ENCODE results near the gene SMPD3. TPM values are rescaled to one million over a fixed set of nuclear protein-coding genes. Genes with fewer than 3 reads are reported as not detected.

SMPD3 gene
- total and polyA plus RNA-seq, 2 donors (not counting 3 experiments of a cell fraction or from before 2014, with no cell fraction given), result not detected

DNA sequence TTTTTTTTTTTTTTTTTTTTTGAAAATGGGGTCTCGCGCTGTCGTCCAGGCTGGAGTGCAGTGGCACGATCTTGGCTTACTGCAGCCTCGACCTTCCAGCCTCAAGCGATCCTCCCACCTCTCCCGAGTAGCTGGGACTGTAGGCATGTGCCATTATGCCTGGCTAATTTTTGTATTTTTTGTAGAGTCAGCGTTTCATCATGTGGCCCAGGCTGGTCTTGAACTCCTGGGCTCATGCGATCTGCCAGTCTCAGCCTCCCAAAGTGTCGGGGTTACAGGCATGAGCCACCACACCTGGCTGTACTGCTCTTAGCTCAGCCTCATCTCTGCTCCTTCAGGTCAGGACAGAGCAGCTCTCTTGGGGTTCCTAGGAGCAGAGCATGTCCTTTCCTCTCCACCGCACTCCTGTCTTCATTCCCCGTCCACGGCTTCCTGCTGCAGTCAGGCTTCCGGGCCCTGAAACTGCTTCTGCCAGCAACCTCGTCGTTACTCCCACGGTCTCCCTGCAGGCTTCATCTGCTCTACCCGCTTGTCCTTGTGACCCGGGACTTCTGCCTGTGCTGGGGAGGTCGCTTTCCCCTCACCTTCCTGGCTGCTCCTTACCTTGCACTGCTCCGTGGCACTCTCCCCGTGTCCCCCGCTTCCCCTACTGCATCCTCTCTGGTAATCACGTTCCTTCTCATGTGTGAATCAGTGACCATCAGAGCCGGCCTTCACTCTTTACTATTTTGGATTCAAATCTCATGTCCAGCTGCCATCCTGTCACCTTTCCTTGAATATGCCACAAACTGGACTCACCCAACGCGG lies 99.5 kb downstream of the SMPD3 start:
- POLR2A ChIA-PET, result no interaction called here
- CTCF ChIA-PET, result interaction anchor here (0.7 kb wide), 1 partner anchor 24 kb away, joined by 4 read pairs; no protein-coding TSS in a partner anchor
- H3K27ac ChIP-seq (ENCODE audit: insufficient read depth, low read depth, low read length), result no peak overlapping the region
- H3K4me1 ChIP-seq (ENCODE audit: control insufficient read depth, extremely low read depth, insufficient read depth, low read length), result no peaks in the 10 kb centered on the region
- H3K79me2 ChIP-seq (ENCODE audit: control insufficient read depth, insufficient read depth, low read length), result no peaks in the 10 kb centered on the region
- no peak overlapping the region for H3K4me3 ChIP-seq (replicated peaks in 1 of 3; ENCODE audit: insufficient read depth in 1 of 3, low read depth in 1 of 3, low read length in 3 of 3)
- no peak overlapping the region for H3K4me2 ChIP-seq (ENCODE audit: insufficient read depth, low read length)
- peaks cover 3 to 49% of the 10 kb centered on the region in 2 experiments for H3K36me3 ChIP-seq (ENCODE audit: control insufficient read depth in 2 of 2, extremely low read depth in 1 of 2, insufficient read depth in 2 of 2, low read length in 2 of 2)
- dilution Hi-C loops (cut with MboI; ENCODE audit: extremely low pct_ligation_motif_present, low sequenced_read_pairs), result no loop called here
- H3K9me1 ChIP-seq (replicated peaks; ENCODE audit: control insufficient read depth, extremely low read depth, insufficient read depth, low read length), result no peaks in the 10 kb centered on the region
- no peaks in the 10 kb centered on the region for H4K20me1 ChIP-seq (replicated peaks; ENCODE audit: control insufficient read depth, extremely low read depth, insufficient read depth, low read length)
- no peak overlapping the region for H3K9ac ChIP-seq (replicated peaks; ENCODE audit: extremely low read depth, insufficient read depth, low read length)
- no TSS peak for BruUV-seq (replicated peaks)
- intact Hi-C loops (cut with micrococcal nuclease), result no loop called here
- no peaks in the 10 kb centered on the region for H3K27me3 ChIP-seq (ENCODE audit: control insufficient read depth in 2 of 2, insufficient read depth in 2 of 2, low read length in 2 of 2)
- H2AFZ ChIP-seq (ENCODE audit: low read depth, low read length), result no peak overlapping the region
- TF ChIP-seq JUN (IDR thresholded peaks at IDR 0.05; ENCODE audit: borderline replicate concordance, insufficient read depth, insufficient read length, low read depth), result no peak
- no peak for TF ChIP-seq EZH2 (IDR thresholded peaks at IDR 0.05; ENCODE audit: borderline replicate concordance, low read depth, low read length, severe bottlenecking)
- TF ChIP-seq POLR2AphosphoS5 (IDR thresholded peaks at IDR 0.05; ENCODE audit: insufficient read depth, low read depth, low read length), result no peak
- no peak for TF ChIP-seq GATA2 (IDR thresholded peaks at IDR 0.05; ENCODE audit: insufficient read depth, insufficient read length, low read depth, low read length)
- TF ChIP-seq, protein P1, sequence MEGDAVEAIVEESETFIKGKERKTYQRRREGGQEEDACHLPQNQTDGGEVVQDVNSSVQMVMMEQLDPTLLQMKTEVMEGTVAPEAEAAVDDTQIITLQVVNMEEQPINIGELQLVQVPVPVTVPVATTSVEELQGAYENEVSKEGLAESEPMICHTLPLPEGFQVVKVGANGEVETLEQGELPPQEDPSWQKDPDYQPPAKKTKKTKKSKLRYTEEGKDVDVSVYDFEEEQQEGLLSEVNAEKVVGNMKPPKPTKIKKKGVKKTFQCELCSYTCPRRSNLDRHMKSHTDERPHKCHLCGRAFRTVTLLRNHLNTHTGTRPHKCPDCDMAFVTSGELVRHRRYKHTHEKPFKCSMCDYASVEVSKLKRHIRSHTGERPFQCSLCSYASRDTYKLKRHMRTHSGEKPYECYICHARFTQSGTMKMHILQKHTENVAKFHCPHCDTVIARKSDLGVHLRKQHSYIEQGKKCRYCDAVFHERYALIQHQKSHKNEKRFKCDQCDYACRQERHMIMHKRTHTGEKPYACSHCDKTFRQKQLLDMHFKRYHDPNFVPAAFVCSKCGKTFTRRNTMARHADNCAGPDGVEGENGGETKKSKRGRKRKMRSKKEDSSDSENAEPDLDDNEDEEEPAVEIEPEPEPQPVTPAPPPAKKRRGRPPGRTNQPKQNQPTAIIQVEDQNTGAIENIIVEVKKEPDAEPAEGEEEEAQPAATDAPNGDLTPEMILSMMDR (IDR thresholded peaks at IDR 0.05; ENCODE audit: extremely low read depth in 1 of 2, insufficient read depth in 1 of 2, low read depth in 1 of 2, low read length in 2 of 2), result no peak
- no peak for TF ChIP-seq MYC (IDR thresholded peaks at IDR 0.05; ENCODE audit: low read depth, low read length)
- TF ChIP-seq POLR2A (IDR thresholded peaks at IDR 0.05; ENCODE audit: low read depth, low read length), result no peak
- no peak for TF ChIP-seq FOS (IDR thresholded peaks at IDR 0.05; ENCODE audit: borderline replicate concordance, insufficient read depth, low read length)
- TF ChIP-seq, protein P2, sequence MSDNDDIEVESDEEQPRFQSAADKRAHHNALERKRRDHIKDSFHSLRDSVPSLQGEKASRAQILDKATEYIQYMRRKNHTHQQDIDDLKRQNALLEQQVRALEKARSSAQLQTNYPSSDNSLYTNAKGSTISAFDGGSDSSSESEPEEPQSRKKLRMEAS (IDR thresholded peaks at IDR 0.05; ENCODE audit: insufficient read depth, insufficient read length), result no peak
- no peak for FAIRE-seq
- no peak for DNase-seq (ENCODE audit: low read depth, low spot score)
- no peaks in the 10 kb centered on the region for H3K9me3 ChIP-seq (replicated peaks; ENCODE audit: control insufficient read depth, insufficient read depth, low read length)

Measured in endothelial cell of umbilical vein (primary cell).